HG03575 (cell line): ENCODE measurements around the gene PPP2R2C.

ENCODE experiments used
- ATAC-seq: cut with Tn5 transposase; IDR thresholded peaks from one replicate; pipeline ENCODE4 v1.9.1; 2021; ENCODE audit not compliant: unreplicated experiment, insufficient number of reproducible peaks, low FRiP score; ENCODE audit errors: extremely low read depth

The PPP2R2C gene

GRCh38 chr4:6360385-6360784 lies 112.0 kb downstream of the PPP2R2C start:
- no peak for ATAC-seq

GRCh38 chr4:6359536-6360308 lies 112.7 kb downstream of the PPP2R2C start:
- ATAC-seq = no peak

- no peak for ATAC-seq
These were observed 114.9 kb downstream of the PPP2R2C start for GRCh38 chr4:6357476-6357875.

- no peak for ATAC-seq
These were observed 116.3 kb downstream of the PPP2R2C start for GRCh38 chr4:6356076-6356560.

GRCh38 chr4:6355052-6355451 lies 117.4 kb downstream of the PPP2R2C start:
- ATAC-seq = no peak

- no peak for ATAC-seq
These were observed 117.8 kb downstream of the PPP2R2C start for GRCh38 chr4:6354626-6355025.

- no peak for ATAC-seq
These were observed 118.3 kb downstream of the PPP2R2C start for GRCh38 chr4:6354119-6354518.

GRCh38 chr4:6352031-6352692 lies 120.3 kb downstream of the PPP2R2C start:
- ATAC-seq = no peak

GRCh38 chr4:6351246-6352000 lies 121.0 kb downstream of the PPP2R2C start:
- ATAC-seq = no peak

GRCh38 chr4:6350646-6351045 lies 121.8 kb downstream of the PPP2R2C start:
- no peak for ATAC-seq

- no peak for ATAC-seq
These were observed 122.4 kb downstream of the PPP2R2C start for GRCh38 chr4:6349896-6350603.

- ATAC-seq = no peak
These were observed 124.0 kb downstream of the PPP2R2C start for GRCh38 chr4:6348408-6348807.

- ATAC-seq = no peak
These were observed 124.8 kb downstream of the PPP2R2C start for GRCh38 chr4:6347511-6348045.

GRCh38 chr4:6346373-6347110 lies 125.9 kb downstream of the PPP2R2C start:
- ATAC-seq = no peak

GRCh38 chr4:6345866-6346265 lies 126.5 kb downstream of the PPP2R2C start:
- ATAC-seq = no peak

- no peak for ATAC-seq
These were observed 127.2 kb downstream of the PPP2R2C start for GRCh38 chr4:6345096-6345830.

- no peak for ATAC-seq
These were observed 128.4 kb downstream of the PPP2R2C start for GRCh38 chr4:6343939-6344408.
